Measurements from ENCODE around the gene FHL2.
A peak's percentile ranks its signal among the peaks of the same experiment; 100 is the strongest.

Gene FHL2

DNA sequence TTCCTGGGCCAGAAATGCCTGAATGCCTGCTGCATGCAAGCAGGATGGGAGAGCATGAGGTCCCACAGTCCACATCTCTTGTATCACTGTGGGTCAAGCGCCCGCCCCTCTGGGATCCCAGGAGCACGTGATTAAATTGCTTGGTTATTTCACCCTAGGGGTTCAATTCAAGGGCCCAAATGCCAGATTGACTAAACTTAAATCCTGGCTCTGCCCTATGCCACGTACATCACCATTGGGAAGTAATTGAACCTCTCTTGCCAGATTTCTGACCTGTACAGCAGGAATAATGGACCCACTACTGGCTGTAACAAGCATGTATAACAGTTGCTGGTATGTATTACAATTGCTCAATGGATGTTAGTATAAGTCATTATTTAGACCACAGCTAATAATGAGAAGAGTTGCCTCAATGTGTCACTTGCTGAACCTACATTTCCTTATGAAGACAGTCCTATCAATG is 19.9 kb downstream of the FHL2 start:
- no peak for DNase-seq (ENCODE audit: low spot score)

DNA sequence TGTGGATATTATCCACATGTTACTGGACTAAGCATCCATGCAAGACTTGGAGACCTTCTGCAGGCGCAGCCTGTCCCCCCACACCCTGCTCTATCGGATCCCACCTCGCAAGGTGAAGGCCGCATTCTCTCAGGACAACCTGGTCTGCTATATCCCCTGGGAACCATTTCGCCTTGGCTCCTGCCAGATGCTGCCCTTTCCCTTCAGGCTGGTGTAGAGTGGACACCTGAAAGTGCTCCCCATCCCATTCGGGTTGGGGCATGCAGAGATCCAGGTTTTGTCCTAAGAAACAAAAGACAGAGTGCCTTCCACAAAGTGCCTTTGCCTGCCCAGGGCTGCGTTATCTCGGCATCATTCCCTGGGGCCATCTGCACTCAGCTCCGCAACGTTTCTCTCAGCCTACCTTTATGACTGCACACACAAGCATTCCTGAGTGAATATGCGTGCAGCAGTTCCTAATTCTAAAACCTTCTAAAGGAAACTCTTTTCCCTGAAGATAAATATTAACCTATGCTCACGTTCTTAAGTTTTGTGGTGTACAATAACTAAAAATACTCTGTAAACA is 20.5 kb downstream of the FHL2 start:
- no peak for DNase-seq (ENCODE audit: low spot score)

DNA sequence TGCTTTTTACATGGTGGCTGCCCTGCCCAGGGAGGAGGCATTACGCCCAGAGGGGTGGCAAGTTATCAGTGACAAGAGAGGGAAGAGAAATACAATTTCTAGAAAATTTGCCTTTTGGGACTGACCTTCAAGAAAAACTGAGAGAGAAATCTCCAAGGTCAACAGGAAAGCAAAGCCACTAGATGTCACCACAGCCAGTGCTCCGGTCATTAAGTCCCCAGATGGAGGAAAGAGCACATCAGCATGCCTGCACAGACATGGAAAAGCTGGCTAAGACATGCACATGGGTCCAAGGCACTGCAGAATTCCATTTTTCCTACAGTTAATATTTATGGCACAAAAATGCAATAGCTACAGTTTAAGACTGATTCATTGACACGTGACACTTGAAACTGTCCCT is 21.0 kb downstream of the FHL2 start:
- no peak for DNase-seq (ENCODE audit: low spot score)

DNA sequence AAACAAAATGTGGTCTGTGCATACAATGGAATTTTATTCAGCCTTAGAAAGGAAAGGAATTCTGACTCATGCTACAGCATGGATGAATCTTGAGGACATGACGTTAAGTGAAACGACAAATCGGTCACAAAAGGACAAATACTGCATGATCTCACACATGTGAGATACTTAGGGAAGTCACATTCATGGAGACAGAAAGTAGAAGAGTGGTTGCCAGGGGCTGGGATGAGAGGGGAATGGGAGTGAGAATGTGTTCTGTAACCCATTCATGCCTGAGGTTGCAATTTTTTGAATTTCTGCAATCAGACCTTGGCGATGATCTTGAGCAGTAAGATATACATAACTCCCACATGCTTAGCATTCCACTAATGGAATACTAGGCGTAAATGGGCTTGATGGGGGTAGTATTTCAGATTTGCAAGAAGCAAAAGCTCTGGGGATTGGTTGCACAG is 22.0 kb downstream of the FHL2 start:
- DNase-seq (ENCODE audit: low spot score), result no peak

DNA sequence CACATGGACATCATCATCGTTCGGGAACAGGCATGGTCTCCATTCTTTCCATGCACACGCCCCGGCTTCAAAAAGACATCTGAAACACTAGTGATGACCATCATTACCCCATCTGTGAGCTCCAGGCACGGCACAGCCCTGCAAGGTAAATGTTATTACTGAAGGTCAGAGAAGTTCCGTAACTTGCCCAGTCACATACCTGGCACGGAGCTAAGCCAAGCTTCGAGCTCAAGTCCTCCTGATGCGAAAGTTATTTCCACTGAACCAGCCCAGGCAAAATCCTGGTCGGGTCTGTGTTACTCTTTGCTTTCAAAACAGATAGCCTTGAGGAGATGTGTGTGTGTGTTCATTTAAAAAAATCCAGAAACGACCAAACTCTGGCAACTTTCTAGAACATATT is 22.8 kb downstream of the FHL2 start:
- no peak for DNase-seq (ENCODE audit: low spot score)

DNA sequence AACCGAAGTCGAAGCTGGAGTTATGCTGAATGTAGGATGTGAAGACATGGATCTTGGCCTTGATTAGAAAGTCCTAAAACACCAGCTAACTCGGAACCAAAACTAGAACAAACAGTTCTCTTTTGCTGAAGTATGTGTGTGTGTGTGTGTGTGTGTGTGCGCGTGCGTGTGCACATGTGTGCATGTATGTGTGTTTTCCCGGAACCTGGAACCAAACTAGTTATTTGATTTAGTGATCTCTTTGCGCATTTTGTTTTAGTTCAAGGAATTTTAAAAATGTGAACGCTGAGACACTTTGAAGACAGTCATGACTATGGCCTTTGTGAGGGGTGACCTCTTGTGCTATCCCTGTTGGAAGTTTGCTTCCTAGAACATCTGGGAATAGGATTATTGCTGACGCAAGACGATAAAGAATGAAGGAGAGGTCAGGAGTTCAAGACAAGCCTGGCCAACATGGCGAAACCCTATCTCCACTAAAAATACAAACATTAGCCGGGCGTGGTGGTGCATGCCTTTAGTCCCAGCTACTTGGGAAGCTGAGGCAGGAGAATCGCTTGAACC is 23.8 kb downstream of the FHL2 start:
- DNase-seq (ENCODE audit: low spot score), result no peak

DNA sequence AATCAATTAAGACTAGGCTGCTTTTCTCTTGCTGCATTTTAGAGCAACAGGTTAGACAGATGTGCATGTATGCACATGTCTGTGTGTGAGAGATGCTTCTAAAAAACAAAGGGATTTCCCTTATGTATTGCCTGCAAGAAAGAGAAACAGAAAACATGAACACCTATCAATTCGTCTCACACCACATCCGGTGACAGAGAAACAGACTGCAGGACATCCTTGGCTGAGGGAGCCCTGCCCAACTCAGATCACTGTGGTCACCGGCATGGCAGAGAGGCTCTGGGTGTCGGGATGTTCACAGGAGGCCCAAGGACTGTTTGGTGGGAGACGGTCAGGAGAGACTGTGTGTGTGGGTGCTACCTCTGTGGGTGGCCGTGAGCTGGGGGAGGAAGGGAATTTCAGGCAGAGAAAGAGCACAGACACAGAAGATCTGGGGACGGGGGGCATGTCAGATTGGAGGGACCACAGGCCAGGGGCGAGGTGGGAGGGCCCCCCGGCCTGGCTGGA is 24.9 kb downstream of the FHL2 start:
- DNase-seq (ENCODE audit: low spot score), result no peak

DNA sequence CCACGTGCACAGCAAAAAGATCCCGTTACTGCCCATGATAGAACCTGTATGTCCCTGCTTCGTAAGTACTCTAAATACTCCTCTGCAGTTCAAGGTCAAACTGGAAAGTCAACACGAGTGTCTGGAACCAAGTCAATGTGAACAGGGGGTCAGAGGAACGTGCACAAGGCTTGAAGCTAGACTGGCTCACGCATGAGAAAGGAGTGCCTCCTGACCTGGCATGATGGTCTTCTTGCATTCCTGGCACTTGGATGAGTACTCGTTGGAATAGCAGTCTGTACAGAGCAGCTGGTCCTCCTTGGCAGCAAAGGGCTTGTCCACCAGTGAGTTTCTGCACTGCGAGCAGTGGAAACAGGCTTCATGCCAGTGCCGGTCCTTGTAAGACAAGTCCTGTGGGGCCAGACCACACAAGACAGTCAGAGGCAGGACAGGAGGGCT is 25.5 kb downstream of the FHL2 start:
- DNase-seq (ENCODE audit: low spot score), result no peak

DNA sequence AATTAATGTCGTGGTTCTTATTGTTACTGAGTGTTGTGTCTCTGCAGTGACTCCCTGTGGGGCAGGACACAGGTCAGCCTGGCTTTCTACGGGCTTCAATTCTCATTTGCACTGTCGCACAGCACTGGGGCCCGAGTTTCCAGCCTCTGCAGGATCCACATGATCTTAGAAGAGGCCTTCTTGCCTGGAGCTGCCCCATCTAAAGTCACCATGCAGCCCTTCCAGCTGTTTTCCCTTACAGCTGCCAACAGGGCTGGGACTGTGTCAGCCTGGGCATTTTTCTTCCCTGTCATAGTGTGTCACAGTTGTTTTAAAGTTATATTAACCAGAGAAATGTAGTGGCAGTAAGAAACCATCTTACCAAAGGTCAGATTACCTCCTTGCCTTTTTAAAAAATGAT is 27.0 kb downstream of the FHL2 start:
- no peak for DNase-seq (ENCODE audit: low spot score)

DNA sequence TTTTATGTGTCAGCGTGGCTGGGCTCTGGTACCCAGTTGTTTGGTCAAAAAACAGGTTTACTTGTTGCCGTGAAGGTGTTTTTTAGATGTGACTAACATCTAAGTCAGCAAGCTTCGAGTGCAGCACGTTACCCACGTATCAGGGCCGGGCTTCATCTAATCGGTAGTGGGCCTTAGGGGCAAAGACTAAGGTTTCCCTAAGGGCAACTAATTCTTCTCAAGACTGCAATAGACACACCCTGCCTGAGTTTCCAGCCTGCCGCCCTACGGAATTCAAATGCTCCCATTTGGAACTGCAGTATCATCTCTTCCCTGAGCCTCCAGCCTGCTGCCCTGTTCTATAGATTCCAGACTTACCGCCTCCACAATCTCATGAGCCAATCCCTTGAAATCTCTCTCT is 27.7 kb downstream of the FHL2 start:
- no peak for DNase-seq (ENCODE audit: low spot score)

DNA sequence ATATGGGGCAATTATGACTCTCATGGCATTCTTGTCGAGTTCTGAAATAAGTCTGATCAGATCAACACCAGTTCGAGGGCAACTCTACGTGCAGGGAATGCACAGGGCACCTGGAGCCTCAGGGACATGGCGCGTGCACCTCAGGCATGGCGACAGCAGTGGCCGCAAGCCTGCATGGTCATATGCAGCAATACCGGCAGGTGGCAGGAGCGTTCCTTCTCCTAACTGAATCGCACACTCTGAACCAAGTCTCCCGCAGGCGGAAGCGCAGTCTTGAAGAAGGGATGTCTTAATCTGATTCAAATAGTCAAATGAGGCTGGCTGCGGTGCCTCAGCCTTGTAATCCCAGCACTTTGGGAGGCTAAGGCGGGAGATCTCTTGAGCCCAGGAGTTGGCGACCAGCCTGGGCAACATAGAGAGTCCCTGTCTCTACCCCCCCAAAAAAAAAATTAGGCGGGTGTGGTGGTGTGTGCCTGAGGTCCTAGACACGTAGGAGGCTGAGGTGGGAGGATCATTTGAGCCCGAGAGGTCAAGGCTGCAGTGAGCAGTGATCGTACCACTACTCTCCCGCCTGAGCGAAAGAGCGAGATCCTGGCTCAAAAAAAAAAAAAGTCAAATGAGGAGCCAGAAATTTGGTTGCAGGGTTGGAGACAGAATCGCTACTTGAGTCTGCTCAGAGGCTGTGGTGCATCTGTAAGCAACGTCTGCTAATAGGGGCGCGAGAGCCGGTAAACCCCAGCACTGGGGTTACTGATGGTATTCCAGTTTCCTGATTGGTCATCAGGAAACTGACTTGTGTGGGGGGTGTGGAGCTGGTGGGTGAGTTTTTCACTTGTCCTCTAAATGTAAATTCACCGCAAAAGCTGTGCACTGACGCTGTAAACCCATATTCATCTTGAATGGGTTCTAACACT is 28.8 kb downstream of the FHL2 start:
- peak; percentile 94 for DNase-seq (ENCODE audit: low spot score)

DNA sequence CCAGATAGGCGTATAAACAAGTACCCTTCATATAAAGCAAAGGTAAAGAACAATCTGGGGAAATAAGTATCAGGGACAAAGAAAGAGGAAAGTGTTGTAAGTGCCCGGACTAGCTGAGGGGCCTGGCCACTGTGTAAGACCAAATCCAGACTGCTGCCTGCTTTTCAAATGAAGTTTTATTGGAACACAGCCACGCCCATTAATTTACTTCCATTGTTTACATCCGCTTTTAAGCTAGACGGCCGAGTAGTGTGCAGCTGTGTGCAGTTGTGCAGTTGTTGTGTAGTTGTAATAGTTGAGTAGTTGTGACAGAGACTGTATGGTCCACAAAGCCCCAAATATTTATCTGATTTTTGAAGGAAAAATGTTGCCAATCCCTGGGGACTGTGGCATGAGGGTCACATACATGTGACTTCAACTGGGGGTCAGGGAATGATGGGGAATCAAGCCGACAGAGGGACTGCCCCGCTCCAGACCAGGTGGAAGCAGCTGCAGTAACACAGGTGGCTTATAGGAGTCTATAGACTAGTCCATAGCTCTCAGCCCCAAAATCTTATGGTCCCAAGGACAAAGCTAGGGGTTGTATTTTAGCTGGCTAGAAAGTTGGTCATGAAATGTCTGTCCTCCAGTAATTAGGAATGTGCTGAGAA is 30.0 kb downstream of the FHL2 start:
- no peak for DNase-seq (ENCODE audit: low spot score)

DNA sequence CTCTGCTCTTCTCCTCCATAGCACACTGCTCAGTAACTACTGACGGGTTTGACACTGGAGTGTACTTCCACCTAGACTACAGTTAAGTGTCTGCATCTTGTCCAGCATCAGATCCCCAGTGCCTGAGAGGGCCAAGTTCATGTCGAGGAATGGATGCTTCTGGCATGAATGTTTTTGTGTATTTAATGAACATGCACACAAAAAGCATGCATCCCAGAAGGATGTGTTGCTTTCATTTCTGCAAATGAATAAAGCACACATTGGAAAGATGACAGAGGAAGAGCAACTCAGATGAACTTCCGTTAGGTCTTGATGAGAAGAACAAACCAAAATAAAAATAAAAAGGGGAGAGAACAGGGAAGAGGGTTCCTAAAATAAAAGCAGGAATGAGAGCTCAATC is 33.6 kb downstream of the FHL2 start:
- no peak for DNase-seq (ENCODE audit: low spot score)

DNA sequence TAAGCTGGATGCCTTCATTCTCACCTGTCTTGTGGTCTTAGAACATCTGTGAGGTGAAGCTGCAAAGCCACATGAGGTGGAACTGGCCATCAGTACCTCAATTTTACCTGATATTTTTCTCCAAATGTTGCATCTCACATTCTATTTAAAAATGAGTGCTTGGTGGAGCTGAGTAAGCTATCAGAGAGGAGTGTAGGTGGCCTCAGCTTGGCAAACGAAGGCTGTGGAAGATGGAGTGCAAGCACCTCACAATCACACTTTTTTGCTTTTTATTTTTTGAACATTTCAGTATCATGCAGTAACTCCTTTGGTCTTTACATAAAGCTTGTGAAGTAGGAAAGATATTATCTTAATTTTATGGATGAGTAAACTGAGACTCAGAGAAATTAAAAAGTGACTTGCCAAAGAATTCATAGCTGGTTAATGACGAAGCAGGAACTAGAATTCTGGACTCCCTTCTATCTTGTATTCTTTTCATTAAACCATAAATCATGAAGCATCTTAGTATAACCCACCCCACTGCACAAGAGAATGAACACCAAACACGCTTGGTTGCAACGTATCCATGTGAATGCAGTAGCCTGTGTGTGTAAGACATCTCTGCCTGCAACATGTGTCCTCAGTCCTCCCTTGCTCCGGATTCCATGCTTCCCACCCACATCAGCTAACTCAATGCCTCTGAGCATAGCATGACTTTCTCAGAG is 34.3 kb downstream of the FHL2 start:
- DNase-seq (ENCODE audit: low spot score), result no peak

DNA sequence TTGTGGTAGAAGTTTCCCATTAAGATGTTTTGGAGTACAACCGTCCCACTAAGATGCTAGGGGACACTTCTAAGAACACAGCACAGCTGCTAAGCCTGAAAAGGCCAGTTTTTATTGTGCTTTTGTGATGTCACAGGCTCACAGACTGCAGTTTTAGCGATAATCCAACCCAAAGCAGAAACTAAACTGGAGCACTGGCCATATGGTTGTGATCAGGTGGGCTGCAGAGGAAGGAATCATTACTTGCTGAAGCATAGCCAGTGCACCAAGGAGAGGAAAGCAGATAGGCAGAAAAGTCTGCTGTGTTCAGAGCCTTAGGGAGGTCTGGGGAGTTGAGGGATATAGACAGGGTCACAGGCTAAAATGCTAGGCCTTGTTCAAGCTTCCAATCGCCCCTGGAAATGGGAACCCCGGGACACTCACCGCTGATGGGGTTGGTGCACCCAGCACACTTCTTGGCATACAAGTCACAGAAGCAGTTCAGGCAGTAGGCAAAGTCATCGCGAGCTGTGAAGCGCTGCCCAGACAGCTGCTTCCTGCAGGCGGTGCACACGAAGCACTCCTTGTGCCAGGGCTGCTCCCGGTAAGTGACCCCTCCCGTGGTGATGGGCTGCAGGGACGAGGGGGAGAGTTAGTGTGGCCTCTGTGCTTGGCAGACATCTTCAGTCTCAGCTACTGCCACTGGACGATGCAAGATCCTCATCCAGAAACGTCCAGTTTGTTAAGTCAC is 35.8 kb downstream of the FHL2 start:
- DNase-seq (ENCODE audit: low spot score), result peak; percentile 32

DNA sequence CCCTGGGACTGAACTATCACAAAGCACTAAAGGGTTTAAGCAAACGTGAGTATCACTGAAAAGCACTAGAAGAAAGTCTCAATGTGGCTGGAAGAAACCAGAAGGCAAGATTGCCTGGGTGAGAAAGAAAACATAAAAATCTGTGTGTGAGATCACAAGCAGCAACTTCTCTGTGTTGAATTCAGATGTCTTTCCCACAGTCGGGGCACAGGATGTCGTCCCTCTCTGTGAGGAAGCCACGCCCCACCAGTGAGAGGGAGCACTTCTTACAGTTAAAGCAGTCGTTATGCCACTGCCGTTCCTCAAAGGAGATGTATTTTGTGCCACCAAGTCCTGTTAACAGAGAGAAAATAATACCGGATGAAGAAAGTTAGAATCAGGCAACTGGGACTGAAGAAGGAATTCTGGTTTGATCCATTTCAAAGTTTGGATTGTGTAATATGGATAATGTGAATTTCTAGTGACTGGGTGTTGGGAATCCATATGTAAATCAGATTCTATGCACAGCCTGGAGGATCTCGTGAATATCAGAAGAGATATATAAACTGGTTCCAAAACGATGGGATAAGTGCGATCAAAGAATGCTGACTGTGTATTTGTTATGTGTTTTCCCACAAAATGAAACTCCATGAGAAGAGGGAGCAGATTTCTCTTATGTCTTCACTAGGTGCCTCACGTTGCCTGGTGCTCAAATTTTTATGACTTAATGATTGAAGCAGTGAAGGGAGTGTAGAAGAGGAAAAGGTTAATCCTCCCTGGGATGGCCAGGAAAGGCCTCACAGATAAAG is 37.6 kb downstream of the FHL2 start:
- no peak for DNase-seq (ENCODE audit: low spot score)

DNA sequence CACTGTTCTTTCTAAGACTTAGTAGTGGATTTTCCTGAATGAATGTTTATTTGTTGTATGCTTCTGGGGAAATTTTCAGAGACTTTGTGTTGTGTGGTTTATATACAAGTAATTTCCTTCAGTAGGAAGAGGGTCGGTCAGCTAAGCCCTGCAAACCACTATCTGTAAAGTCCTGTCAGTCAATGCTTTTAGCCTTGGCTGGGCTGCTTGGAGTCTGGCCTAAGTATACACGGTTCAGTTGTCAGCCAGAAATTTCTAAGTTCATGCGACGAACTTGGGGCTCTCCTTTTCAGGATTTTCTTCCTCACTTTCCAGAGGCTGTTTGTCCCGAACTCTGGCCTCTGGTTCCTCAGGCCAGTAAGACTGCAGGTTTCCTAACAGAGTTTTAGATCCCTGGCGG is 40.3 kb downstream of the FHL2 start:
- no peak for DNase-seq (ENCODE audit: low spot score)

DNA sequence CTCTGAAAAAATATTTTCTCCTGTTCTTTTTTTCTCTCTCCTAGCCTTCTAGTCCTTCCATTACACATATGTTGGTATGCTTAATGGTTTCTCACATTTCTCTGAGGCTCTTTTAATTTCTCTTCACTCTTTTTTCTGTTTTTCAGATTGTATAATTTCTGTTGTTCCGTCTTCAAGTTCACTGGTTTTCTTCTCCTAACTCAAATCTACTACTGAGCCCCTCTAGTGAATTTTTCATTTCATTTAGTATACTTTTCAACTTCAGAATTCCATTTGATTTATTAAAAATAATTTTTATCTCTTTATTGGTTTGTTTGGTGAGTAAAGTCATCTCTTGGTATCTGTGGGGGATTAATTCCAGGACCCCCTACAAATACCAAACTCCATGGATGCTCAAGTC is 41.7 kb downstream of the FHL2 start:
- no peak for DNase-seq (ENCODE audit: low spot score)

DNA sequence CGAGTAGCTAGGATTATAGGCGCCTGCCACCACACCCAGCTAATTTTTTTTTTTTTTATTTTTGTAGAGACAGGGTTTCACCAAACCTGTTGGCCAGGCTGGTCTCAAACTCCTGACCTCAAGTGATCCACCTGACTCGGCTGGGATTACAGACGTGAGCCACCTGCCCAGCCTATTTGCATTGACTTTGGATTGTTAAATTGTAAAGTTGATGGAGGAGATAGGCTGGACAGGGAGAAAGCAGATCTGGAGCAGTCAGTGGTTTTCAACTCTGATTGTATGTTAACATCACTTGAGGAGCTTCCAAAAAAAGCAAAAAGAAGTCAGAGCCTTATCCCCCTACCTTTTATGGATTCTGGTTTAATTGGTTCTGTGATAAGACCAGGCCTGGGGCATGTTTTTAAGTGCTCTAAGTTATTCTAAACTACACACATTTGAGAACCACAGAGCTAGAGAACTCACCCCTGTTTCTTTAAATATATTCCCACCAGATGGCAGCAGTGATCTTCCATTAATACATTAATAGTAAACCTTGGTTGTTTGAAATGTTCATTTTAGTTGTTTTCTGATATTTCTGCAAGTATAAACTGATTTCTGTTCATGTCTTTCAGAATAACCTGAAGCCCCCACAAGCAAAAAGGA is 54.0 kb downstream of the FHL2 start:
- no peak for DNase-seq (ENCODE audit: low spot score)

DNA sequence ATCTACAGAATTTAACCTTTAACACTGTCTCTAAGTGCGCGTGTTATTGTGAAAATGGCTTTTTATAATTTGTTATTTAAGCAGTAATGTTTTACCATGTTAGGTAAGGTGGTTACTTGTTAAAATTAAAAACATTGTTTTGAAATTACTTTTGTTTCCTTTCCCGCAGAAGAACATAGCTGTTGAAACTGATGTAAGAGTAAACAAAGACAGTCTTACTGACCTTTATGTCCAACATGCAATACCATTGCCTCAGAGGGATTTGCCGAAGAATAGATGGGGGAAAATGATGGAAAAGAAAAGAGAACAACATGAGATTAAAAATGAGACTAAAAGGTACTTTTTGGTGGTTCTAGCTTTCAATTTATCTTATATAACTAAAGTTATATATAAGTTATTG is 59.4 kb downstream of the FHL2 start:
- DNase-seq (ENCODE audit: low spot score), result no peak

Measured in Ammon's horn (tissue), 1 donor.